Measurements from ENCODE around the gene CNEP1R1.

Gene CNEP1R1

DNA sequence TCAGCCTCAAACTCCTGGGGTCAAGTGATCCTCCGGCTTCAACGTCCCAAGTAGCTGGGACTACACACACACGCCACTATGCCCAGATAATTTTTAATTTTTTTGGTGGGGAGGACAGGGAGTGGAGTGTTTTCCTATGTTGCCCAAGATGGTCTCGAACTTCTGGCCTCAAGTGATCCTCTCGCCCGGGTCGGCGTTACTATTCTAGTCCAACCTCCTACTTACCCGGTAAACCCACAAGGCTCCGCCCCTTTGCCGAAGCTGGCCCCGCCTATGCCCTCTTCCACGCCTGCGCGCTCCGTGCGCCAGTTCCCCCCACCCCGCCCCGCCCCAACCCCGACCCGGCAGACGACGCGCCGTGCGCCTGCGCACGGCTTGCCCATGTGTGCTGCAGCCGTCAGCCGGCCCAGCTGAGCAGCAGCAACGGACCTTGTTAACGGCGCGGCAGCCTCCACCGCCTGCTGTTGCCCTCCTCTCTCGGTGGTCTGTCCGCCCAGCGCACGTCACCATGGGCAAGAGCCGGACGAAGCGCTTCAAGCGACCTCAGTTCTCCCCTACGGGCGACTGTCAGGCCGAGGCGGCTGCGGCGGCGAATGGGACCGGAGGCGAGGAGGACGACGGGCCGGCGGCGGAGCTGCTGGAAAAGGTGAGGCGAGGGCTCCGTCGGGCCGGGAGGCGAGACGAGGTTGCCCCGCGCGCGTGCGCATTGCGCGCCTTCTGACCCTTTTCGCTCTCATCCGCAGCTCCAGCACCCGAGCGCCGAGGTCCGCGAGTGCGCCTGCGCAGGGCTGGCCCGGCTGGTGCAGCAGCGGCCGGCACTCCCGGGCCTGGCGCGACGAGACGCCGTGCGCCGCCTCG is 40.8 kb downstream of the CNEP1R1 start, which contains the start of gene HEATR3:
Gene HEATR3 (plus strand): TSS at position 347 of the 858 bp plus-strand sequence. CDS start 162 bp downstream, at position 509.
- peak; percentile 80 for DNase-seq

DNA sequence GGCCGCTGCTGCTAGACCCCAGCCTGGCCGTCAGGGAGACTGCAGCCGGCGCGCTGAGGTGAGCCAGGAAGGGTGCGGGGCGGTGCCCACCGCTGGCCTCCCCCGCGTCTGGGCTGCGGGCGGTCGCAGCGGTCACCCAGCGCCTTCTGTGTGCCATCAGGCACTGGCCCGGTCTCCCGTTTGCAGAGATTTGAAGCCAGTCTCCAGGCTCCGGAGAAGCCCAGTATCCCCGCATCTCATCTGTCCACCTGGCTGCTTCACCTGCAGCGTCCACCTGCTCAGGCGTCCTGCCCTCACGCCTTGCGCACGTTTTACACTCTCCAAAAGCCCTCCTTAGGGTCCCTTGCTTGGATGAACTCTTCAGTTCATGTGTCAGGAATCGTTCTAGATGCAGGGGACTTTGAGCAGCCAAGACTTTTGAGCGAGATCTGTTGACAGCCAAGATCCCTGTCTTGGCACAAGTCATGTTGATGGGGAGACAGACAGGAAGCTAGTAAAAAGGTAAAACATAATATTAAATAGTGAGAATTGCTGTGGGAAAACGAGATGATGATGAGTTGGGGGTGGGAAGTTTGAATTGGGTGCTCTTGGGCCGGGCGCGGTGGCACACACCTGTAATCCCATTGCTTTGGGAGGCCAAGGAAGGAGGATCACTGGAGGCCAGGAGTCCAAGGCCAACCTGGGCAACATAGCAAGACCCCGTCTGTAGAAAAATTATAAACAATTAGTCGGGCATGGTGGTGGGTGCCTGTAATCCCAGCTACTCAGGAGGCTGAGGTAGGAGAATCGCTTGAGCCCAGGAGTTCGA is 41.7 kb downstream of the CNEP1R1 start:
- no peak for DNase-seq

DNA sequence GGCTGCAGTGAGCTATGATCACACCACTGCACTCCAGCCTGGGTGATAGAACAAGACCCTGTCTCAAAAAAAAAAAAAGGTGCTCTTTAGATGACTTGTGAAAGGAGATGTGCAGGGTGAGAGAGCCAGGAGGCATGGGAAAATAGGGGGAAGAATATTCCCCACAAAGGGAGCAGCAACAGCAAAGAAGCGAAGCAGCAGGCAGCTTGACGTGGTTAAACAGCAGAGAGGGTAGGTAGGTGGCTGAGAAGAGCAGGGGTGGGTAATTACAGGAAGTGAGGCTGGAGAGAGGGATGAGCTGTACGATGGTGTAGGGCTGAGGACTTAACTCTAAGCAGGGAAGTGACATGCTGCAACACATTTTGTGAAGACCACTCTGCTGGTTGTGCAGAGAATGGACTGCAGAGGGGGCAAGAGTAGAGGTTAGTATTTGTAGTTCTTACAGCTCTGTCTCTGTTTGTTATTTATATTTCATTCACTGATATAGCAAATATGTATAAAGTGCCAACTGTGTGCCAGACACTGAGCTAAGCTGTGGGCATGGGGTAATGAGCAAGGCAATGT is 42.3 kb downstream of the CNEP1R1 start:
- peak; percentile 4 for DNase-seq

DNA sequence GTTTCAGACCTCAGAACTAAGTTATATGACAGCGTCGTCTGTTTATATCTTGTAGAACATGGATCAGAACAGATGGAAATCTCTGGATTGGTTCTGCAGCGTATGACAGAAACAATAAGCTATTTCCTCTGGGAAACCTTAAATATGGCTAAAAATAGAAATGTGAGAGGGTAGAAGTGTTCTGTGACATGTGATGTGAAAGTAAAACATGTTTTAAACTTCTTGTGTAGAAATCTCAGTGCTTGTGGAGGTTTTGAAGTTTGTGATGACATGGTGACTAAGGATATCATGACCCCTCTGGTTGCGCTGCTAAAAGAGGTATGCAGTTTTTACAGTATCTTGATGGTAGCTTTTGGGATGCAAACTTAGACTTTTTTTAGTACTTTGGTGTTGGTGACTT is 43.5 kb downstream of the CNEP1R1 start:
- no peak for DNase-seq

DNA sequence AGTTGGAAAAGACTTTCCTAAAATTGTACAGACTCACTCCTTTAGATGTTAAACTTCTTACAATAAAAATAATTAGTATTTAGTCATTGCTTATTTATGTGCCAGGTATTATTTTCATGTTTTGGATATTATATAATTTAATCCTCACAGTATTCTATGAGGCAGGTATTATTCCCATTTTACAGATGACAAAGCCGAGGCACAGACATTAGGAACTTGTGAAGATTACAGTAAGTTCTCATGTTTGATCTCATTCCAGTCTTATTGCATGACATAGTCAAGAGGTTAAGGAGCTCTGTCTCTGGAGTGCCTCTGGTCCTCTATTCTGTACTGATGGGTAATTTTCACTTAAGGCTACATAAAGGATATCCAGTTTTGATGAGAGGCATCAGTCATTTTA is 44.0 kb downstream of the CNEP1R1 start:
- no peak for DNase-seq

DNA sequence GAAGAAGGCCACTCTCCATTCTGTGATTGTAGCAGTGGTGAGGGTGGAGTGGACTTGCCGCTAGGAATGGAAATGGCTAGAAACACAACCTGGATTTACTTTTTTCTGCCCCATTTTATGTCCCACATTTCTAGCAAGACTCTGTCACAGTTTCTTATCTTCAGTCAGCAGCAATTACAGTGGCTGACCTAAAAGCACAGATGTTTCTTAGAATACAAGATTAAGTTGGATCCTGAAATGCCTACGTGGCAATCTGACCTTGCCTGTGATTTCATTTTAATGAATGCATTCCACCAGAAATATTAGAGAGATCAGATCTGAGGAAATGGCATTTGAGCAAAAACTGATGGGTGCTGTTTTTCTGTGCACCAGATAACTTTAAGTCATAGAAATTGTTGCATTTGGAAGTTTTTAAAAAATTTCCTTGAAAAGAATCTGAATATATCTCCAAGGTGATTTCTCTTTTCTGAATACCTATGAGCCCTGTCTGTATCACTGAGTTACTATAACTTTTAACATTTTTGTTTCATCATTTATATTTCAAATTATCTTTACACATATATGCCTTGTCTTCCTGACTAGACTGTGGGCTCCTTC is 46.1 kb downstream of the CNEP1R1 start:
- DNase-seq = no peak

DNA sequence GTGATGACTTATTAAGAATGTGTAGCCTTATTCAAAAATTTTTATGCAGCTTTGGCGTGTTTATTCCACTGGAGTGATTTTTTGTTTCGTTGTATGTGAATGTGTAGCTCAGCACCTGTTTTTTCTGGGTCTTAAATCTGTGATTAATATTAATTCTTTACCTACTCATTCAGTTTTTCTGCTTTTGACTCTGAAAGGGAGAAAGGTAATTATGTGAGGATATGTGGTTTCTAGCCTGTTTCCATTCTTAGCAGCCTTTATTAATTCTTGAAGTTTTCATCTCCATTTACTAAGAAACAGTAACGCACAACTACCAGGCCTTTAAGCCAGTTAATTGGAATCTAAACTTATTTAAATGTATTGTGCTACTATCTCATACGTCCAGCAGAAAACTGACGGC is 47.7 kb downstream of the CNEP1R1 start:
- DNase-seq = no peak

DNA sequence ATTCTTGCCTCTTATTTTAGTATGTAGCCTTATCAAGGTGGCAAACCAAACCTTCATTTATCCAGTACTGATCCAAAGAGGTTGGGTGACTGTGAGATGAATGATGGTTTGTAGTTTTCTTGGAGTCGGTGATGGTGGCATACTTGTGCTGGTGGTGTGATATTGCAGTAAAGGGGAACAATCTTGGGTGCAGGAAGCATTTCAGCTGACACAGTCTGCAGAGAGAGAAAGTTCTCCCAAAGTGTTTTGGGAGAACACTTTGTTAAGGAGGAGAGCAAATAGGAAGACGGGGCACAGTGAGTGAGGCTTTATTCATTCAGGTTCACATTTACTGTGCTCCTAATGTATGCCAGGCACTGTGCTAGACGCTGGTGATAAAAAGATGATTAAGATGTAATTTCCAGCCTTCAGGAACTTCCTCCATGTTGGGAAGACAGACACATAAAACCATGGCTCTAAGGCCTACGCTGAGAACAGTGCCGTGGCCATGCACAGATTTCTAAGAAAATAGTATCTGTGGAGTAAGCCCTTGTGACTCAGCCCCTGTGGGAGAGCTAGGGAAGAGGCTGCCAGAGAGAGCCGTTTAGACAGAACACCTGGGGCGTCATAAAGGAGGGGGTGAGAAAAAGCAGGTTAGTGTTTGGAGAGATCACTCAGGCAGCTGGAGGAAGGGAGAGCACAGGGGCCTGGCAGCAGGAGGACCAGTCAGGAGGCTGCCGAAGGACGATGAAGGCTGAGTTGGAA is 54.5 kb downstream of the CNEP1R1 start:
- DNase-seq = no peak

DNA sequence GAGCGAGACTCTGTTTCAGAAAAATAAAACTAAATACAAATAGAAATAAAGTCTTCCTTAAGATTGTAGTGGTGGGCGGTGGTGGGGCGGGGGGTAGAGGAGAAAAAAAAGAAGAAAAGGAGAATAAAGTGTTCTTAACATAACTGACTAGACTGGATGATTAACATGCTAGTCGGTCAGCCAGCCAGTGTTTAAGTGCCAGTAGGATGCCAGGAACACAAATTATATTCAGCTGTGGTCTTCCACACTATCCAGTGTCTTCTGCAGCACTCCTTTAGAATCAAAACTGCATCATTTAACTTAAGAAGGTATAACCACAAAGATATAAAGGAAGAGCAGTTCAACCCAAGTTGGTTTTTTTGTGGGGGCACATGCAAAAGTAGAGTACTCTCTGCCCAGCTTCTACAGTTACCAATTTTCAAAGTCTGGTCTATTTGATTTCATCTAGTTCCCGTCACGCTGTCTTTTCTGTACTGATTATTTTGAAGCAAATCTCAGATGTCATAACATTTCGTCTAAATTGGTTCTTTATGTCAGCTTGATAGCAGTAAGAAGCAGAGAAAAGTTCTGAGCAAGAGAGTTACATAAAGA is 56.5 kb downstream of the CNEP1R1 start:
- DNase-seq = no peak

DNA sequence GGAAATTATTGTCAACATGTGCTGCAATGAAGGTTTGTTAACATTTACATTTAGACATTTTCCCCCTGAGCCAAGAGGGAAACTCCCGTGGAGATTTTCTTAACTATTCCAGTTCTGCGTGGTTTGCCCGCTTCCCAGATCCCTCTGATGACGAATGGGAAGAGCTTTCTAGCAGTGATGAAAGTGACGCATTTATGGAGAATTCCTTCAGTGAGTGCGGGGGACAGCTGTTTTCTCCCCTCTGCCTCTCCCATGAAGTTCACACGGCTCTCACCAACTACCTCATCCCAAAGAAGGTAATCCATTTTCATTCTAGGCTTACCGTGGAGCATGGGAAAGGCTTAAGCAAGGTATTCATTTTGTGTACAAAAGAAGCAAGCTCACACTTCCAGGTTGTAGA is 59.0 kb downstream of the CNEP1R1 start:
- no peak for DNase-seq

DNA sequence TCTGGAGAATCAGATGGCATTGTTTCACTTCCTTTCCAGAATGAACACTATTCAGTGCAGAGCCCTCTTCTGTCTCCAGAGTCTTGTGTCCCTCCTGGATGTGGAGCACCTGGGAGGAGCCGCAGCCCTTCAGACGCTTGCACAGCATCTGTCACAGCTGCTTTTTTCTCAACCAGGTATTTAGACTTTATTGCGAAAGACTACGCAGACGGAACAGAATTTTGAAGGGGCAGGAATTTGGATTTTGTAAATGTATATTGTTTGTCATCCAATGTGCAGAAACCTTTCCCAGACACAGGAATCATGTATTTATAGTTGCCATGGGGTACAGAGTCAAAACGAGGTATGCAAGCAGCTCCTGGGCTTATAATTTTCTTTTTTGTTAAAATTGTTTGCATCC is 61.2 kb downstream of the CNEP1R1 start:
- DNase-seq = no peak
